AG04449 (cell line): ENCODE results near the gene PLEKHN1.
A peak's percentile ranks its signal among the peaks of the same experiment; 100 is the strongest.

Experiments
- CTCF ChIA-PET: fragments of 350-600 bp; formaldehyde crosslinking; extraction: SDS; loops from one replicate; lab custom pipeline; 2021; ENCODE audit warnings: antibody characterized with exemption; lab: Yijun Ruan, JAX
- POLR2A ChIA-PET: fragments of 400-600, 350-600 bp; formaldehyde crosslinking; extraction: SDS; loops from one replicate; lab custom pipeline; 2020; ENCODE audit warnings: antibody characterized with exemption, inconsistent platforms; lab: Yijun Ruan, JAX
- DNase-seq: peaks from one replicate; pipeline ENCODE4 v3.0.0-alpha.2; 2010; ENCODE audit warnings: low read depth, low spot score
- H3K4me3 ChIP-seq: 2 replicates; pipeline ENCODE4 v1.5.1; 2011; ENCODE audit warnings: low read depth, mild to moderate bottlenecking, control low read depth, low read length
- TF ChIP-seq, protein P1 (sequence below): IDR thresholded peaks from one replicate; pipeline ENCODE4 v1.5.1; 2011; ENCODE audit warnings: mild to moderate bottlenecking, moderate library complexity, low read length, control low read depth, inconsistent platforms; ENCODE audit not compliant: insufficient read depth; ENCODE audit errors: missing control alignments

PLEKHN1 gene

DNA sequence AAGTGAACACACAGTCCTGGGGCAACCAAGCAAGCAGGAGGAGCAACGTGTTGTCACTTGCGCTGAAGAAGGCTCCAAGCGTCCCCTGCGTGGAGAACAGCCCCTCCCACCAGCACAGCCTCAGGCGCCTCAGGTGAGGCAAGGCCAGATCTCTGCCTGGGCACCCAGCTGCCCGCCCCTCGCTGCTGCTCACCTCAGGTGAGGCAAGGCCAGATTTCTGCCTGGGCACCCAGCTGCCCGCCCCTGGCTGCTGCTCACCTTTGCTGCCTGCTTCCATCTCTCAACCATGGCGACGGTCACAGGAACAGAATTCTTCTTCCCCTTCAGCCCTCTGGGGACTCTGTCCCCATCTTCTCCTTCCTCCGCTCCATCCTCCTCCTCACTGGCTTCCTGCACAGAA, 9.6 kb upstream of the PLEKHN1 start:
- CTCF ChIA-PET, result interaction anchor here (1.1 to 1.7 kb wide), 2 partner anchors 15 to 52 kb away, joined by 3 to 5 read pairs; no protein-coding TSS in a partner anchor
- DNase-seq, result no peak
- no peak overlapping the region for H3K4me3 ChIP-seq
- POLR2A ChIA-PET, result no interaction called here
- TF ChIP-seq, protein P1, sequence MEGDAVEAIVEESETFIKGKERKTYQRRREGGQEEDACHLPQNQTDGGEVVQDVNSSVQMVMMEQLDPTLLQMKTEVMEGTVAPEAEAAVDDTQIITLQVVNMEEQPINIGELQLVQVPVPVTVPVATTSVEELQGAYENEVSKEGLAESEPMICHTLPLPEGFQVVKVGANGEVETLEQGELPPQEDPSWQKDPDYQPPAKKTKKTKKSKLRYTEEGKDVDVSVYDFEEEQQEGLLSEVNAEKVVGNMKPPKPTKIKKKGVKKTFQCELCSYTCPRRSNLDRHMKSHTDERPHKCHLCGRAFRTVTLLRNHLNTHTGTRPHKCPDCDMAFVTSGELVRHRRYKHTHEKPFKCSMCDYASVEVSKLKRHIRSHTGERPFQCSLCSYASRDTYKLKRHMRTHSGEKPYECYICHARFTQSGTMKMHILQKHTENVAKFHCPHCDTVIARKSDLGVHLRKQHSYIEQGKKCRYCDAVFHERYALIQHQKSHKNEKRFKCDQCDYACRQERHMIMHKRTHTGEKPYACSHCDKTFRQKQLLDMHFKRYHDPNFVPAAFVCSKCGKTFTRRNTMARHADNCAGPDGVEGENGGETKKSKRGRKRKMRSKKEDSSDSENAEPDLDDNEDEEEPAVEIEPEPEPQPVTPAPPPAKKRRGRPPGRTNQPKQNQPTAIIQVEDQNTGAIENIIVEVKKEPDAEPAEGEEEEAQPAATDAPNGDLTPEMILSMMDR, result no peak

DNA sequence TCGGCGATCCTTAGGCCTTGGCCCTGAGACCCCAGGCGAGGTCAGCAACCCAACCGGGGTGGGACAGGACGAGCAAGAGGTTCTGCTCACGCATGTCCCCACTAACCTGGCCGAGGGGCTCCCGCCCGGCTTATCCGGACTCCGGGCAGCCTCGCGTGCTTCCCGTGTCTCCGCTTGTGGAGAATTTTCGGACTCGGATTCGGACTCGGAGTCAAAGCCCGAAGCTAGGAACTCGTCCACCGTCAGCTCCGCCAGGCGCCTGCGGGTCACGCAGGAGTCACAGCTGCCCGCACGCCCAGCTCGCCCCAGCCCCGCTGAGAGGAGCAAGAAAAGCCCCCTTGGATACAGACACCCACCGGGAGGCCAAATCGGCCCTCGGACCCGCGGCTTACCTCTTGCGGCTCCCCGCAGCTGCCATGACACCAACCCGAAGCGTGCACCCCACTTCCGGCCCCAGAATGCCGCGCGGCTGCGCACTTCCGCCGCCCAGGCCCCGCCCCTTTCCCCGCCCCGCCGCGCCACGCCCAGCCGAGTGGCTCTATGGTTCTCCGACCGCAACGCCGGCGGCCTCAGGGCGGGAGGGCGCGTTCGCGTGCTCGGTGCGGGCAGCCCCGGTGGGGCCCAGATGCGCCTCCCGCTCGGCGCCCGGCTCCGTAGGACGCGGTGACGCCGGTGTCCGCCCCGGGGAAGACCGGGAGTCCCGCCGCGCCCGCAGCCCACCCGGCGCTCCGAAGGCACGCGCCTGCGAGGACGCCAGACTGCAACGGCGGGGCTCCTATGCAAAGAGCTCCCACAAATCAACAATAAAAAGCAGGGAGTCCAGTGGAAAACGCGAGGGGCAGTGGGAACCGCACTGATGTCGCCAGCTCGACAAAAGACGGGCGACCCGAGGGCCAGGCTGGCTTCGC, 7.2 kb upstream of the PLEKHN1 start, which contains the start of gene NOC2L:
TSS of gene NOC2L (minus strand) at position 434 of the 908 bp plus-strand sequence. CDS start at position 418, 16 bp downstream.
- CTCF ChIA-PET, result interaction anchor here (0.9 to 1.9 kb wide), 5 partner anchors 21 to 89 kb away, joined by 3 to 6 read pairs (median 4); no protein-coding TSS in a partner anchor
- TF ChIP-seq, protein P1, result no peak
- POLR2A ChIA-PET, result interaction anchor here (1.3 kb wide), 1 partner anchor 16 kb away, joined by 4 read pairs; no protein-coding TSS in a partner anchor
- peak within 1 kb of the TSS; percentile 100 for H3K4me3 ChIP-seq
- no peak for DNase-seq

GRCh38 chr1:959731-960362, 6.4 kb upstream of the PLEKHN1 start:
- no peak for DNase-seq
- TF ChIP-seq, protein P1, result no peak
- POLR2A ChIA-PET, result no interaction called here
- peak overlapping the region; percentile 64 for H3K4me3 ChIP-seq
- CTCF ChIA-PET, result interaction anchor here (1.3 to 1.9 kb wide), 2 partner anchors 21 to 55 kb away, joined by 4 to 6 read pairs; no protein-coding TSS in a partner anchor

DNA sequence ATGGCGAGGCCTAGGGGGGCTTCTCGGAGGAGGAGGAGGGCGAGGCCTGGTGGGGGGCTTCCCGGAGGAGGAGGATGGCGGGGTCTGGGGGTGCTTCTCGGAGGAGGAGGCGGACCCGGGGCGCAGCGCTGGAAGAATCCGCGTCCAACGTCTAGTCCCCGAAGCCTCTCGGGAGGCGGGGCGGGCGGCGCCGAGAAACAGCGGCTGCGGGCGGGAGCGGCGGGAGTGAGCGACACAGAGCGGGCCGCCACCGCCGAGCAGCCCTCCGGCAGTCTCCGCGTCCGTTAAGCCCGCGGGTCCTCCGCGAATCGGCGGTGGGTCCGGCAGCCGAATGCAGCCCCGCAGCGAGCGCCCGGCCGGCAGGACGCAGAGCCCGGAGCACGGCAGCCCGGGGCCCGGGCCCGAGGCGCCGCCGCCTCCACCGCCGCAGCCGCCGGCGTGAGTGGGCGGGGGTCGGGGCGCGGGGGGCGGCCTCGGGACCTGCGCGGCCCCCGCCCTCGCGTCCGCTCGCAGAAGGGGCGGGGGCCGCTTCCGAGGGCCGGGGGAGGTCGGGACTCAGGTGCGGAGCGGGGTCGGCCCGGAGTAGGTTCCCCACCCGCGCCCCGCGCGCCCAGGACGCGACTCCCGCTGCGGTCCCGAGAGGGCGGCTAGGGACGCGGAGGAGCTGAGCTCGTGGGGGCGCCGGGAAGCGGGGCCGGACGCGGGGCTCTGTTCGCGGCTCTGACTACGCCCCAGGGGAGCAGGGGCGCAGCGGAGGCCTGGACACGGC, 5.7 kb upstream of the PLEKHN1 start, which contains the start of gene KLHL17:
TSS of gene KLHL17 (plus strand) at position 222 of the 769 bp plus-strand sequence. CDS start at position 332, 110 bp downstream.
- no peak for DNase-seq
- peak within 1 kb of the TSS; percentile 64 for H3K4me3 ChIP-seq
- CTCF ChIA-PET, result interaction anchor here (2.0 kb wide), 1 partner anchor 55 kb away, joined by 8 read pairs; no protein-coding TSS in a partner anchor
- POLR2A ChIA-PET, result interaction anchor here (0.6 kb wide), 1 partner anchor 17 kb away, joined by 3 read pairs; no protein-coding TSS in a partner anchor
- TF ChIP-seq, protein P1, result no peak

DNA sequence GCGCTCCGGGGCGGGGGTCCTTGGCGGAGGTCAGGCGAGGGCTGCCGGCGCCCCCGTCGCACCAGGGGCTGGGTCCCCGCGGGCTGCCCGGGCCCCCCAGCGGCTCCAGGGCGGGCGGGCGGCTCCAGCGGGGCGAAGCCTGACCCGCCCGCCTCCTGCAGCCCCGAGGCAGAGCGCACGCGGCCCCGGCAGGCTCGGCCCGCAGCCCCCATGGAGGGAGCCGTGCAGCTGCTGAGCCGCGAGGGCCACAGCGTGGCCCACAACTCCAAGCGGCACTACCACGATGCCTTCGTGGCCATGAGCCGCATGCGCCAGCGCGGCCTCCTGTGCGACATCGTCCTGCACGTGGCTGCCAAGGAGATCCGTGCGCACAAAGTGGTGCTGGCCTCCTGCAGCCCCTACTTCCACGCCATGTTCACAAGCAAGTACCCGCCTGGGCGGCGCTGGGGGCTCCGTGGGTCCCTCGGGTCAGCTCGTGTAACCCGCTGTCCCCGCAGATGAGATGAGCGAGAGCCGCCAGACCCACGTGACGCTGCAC, 5.1 kb upstream of the PLEKHN1 start:
- CTCF ChIA-PET, result interaction anchor here (1.4 to 2.0 kb wide), 2 partner anchors 10 to 56 kb away, joined by 3 to 8 read pairs; no protein-coding TSS in a partner anchor
- peak overlapping the region; percentile 64 for H3K4me3 ChIP-seq
- TF ChIP-seq, protein P1, result no peak
- no peak for DNase-seq
- POLR2A ChIA-PET, result interaction anchor here (0.6 kb wide), 1 partner anchor 18 kb away, joined by 3 read pairs; no protein-coding TSS in a partner anchor
